Subcutaneous abdominal adipose tissue (tissue), 5 donors: ENCODE measurements around the gene CYP19A1.

Experiments used
- H3K27ac ChIP-seq: one replicate; pipeline ENCODE4 v1.7.0; 2013; ENCODE audit warnings: low read depth, mild to moderate bottlenecking, inconsistent platforms, low read length, moderate library complexity
- H3K27me3 ChIP-seq, 5 donors: one replicate each; pipeline ENCODE4 v1.7.0; 2013; ENCODE audit warnings: low read length in 5 of 5, inconsistent platforms in 1 of 5; ENCODE audit not compliant: control insufficient read depth in 5 of 5, insufficient read depth in 4 of 5
- H3K36me3 ChIP-seq, 5 donors: one replicate each; pipeline ENCODE4 v1.7.0; 2013; ENCODE audit warnings: low read length in 5 of 5; ENCODE audit not compliant: control insufficient read depth in 5 of 5, insufficient read depth in 5 of 5
- H3K4me1 ChIP-seq, 5 donors: one replicate each; pipeline ENCODE4 v1.7.0; 2013; ENCODE audit warnings: low read length in 5 of 5, mild to moderate bottlenecking in 3 of 5, moderate library complexity in 1 of 5; ENCODE audit not compliant: control insufficient read depth in 5 of 5, insufficient read depth in 5 of 5
- H3K4me3 ChIP-seq, 5 donors: one replicate each; pipeline ENCODE4 v1.7.0; 2013; ENCODE audit warnings: low read length in 5 of 5, low read depth in 1 of 5
- H3K9ac ChIP-seq, 5 donors: one replicate each; pipeline ENCODE4 v1.7.0; 2013; ENCODE audit warnings: low read length in 5 of 5, mild to moderate bottlenecking in 4 of 5, moderate library complexity in 3 of 5
- H3K9me3 ChIP-seq, 5 donors: one replicate each; pipeline ENCODE4 v1.7.0; 2013; ENCODE audit warnings: low read length in 5 of 5; ENCODE audit not compliant: control insufficient read depth in 5 of 5
- donor health status: healthy.
- donor health status: healthy.
- donor health status: healthy.
- donor health status: healthy.
- donor health status: healthy.

Gene CYP19A1

DNA sequence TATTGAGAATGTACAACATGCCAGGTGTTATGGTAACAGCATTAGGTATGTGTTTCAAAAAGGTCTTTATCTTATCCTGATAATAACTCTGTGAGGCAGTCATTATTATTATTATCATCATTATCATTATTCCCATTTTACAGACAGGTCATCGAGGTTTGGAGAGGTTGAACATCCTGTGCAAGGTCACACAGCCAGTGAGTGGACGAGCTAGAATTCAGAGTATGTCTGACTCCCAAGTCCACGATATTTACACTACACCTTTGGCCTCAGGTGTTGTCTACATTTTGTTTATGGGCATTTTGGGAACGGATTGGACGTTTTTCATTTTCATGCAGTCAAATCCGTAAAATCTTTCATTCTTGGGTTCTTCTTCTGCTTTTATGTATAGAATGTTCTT, 27.0 kb upstream of the CYP19A1 start:
- H3K9me3 ChIP-seq = no peaks in the 10 kb centered on the region
- no peak overlapping the region for H3K4me3 ChIP-seq
- H3K27me3 ChIP-seq = no peaks in the 10 kb centered on the region
- no peak overlapping the region for H3K9ac ChIP-seq
- no peak overlapping the region for H3K27ac ChIP-seq
- no peaks in the 10 kb centered on the region for H3K36me3 ChIP-seq
- H3K4me1 ChIP-seq = peaks cover 0 to 10% (median 8%) of the 10 kb centered on the region in 5 donors

DNA sequence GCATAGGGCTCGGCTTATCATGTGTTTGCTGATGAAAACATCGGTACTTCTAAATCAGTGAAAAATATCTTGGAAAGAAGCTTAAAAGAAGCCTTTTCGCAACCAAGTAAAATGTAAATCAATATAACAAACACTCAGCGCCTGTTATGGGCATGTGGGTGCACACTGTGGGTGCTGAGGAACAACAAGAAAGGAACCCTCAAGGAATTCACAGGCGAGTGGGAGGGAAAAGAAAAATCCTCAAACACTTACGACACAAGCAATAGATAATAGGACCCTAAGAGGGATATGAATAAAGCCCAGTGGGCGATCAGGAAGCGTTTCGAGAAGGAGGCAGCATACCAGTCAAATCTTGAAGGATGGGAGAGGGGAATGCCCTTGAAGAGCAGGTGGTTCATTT, 25.0 kb upstream of the CYP19A1 start:
- Histone ChIP-seq H3K4me3 (no peak overlapping the region), H3K27me3 (no peaks in the 10 kb centered on the region), H3K27ac (no peak overlapping the region), H3K9ac (no peak overlapping the region), H3K9me3 (no peaks in the 10 kb centered on the region), H3K36me3 (no peaks in the 10 kb centered on the region), H3K4me1 (peaks cover 0 to 15% (median 8%) of the 10 kb centered on the region in 5 donors)

DNA sequence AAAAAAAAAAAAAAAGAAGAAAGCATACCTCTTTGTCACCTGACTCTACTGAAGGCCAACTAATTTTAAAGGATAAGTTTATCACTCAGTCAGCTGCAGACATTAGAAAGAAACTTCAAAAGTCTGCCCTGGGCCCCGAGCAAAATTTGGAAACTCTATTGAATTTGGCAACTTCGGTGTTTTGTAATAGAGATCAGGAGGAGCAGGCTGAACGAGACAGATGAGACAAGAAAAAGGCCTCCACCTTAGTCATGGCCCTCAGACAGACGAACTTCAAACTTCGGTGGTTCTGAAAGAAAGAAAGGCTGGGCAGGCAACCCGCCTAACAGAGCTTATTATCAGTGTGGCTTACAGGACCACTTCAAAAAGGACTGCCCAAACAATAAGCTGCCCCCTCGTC, 21.6 kb upstream of the CYP19A1 start:
- H3K9ac ChIP-seq = no peak overlapping the region
- H3K9me3 ChIP-seq = no peaks in the 10 kb centered on the region
- no peaks in the 10 kb centered on the region for H3K36me3 ChIP-seq
- no peaks in the 10 kb centered on the region for H3K27me3 ChIP-seq
- H3K27ac ChIP-seq = no peak overlapping the region
- H3K4me1 ChIP-seq = peaks cover 0 to 10% (median 0%) of the 10 kb centered on the region in 5 donors
- no peak overlapping the region for H3K4me3 ChIP-seq

DNA sequence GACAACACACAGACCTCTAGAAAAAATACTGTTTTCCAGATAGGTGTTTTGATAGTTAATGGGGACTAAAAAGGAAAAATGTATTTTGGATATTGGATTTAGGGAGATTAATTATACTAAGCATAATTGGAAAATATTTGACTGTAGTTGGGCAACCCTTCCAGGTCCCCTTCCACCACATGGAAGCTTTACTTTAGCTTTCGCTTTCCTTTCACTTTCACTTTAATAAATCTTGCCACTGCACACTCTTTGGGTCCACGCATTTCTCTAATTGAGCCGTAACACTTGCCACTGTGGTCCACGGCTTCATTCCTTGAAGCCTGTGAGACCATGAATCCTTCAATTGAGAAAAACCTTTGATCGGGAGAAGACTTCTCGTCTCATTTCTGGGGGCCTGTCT, 18.6 kb upstream of the CYP19A1 start:
- Histone ChIP-seq H3K9me3 (no peaks in the 10 kb centered on the region), H3K36me3 (no peaks in the 10 kb centered on the region), H3K27me3 (no peaks in the 10 kb centered on the region), H3K4me3 (no peak overlapping the region), H3K4me1 (peaks cover 0 to 15% (median 0%) of the 10 kb centered on the region in 5 donors), H3K27ac (no peak overlapping the region), H3K9ac (no peak overlapping the region)

DNA sequence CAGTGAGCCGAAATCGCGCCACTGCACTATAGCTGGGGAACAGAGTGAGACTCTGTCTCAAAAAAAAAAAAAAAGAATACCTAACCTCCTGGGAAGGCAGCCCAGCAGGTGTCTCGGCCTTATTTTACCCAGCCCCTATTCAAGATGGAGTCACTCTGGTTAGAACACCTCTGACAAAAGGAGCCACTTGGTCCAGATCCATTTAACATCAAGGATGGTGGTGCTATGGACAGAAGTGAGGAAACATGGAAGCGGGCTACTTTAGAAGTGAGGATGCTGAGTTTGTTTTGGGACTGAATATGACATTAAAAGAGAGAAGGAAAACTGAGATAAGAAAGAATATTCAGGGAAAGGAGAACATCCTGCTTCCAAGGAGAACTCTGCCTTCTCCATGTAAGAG, 17.8 kb upstream of the CYP19A1 start:
- Histone ChIP-seq H3K4me1 (peaks cover 0 to 23% (median 5%) of the 10 kb centered on the region in 5 donors), H3K9me3 (no peaks in the 10 kb centered on the region), H3K9ac (no peak overlapping the region), H3K27me3 (no peaks in the 10 kb centered on the region), H3K27ac (no peak overlapping the region), H3K4me3 (no peak overlapping the region), H3K36me3 (no peaks in the 10 kb centered on the region)

DNA sequence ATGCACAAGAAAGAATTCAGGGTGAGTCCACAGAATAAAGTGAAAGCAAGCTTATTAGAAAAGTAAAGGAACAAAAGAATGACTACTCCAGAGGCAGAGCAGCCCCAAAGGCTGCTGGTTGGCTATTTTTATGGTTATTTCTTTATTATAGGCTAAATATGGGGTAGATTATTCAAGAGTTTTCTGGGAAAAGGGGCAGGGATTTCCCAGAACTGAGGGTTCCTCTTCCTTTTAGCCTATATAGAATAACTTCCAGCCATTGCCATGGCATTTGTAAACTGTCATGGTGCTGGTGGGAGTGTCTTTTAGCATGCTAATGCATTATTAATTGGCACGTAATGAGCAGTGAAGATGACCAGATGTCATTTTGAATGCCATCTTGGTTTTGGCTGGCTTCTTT, 16.7 kb upstream of the CYP19A1 start:
- no peaks in the 10 kb centered on the region for H3K36me3 ChIP-seq
- H3K9ac ChIP-seq = no peak overlapping the region
- no peak overlapping the region for H3K4me3 ChIP-seq
- H3K27ac ChIP-seq = no peak overlapping the region
- H3K9me3 ChIP-seq = no peaks in the 10 kb centered on the region
- H3K4me1 ChIP-seq = peaks cover 0 to 30% (median 10%) of the 10 kb centered on the region in 5 donors
- H3K27me3 ChIP-seq = no peaks in the 10 kb centered on the region

- no peaks in the 10 kb centered on the region for H3K36me3 ChIP-seq
- H3K4me1 ChIP-seq = peaks cover 2 to 38% (median 16%) of the 10 kb centered on the region in 5 donors
- H3K9me3 ChIP-seq = no peaks in the 10 kb centered on the region
- H3K27ac ChIP-seq = no peak overlapping the region
- H3K4me3 ChIP-seq = no peak overlapping the region
- no peaks in the 10 kb centered on the region for H3K27me3 ChIP-seq
- H3K9ac ChIP-seq = no peak overlapping the region
These were observed 15.6 kb upstream of the CYP19A1 start for GRCh38 chr15:51353976-51354375.

DNA sequence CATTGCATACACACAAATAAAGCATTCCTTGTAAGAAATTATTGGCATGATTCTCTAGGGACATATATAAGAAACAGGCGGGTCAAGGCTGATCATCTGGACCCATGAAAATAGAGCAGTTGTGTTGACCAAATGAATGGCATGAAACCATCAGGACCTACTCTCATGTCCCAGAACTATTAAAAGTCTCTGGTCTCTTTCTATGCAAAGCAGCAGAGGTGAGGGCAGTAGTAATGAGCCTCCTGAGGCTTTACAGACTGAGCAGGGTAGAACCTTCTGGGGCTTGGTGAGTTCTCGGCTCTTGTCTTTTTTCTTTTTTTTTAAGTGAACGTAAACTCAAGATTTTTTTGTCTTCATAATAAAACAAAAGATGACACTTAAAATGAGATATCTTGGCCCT, 12.3 kb upstream of the CYP19A1 start:
- no peak overlapping the region for H3K4me3 ChIP-seq

DNA sequence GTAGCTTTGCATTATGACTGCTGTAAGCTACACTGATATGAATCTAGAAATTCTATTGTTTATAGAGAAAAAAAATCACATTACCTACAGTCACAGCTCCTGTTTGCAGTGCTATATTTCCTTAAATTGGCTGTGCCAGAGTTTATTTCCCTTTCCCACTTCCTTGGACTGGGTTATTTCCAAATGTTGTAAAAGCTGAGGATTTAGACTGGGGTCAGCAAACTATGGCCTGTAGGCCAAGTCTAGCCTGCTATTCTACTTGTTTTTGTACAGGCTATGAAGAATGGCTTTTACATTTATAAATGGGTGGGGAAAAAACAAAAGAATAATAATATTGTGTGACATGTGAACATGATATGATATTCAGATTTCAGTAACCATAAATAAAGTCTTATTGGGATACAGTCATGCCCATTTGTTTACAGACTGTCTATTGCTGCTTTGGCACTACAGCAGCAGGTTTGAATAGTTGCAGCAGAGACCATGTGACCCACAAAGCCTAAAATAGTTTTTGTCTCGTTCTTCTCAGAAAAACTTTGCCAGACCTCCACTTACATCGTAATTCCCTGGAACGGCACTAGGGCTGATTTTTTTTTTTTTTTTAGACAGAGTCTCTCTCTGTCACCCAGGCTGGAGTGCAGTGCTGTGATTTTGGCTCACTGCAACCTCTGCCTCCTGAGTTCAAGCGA, 10.9 kb upstream of the CYP19A1 start:
- Histone ChIP-seq H3K9ac (peak overlapping the region in 3 of 5 donors; percentile 5 to 51 (median 49)), H3K4me3 (peak overlapping the region in 4 of 5 donors; percentile 2 to 18 (median 10)), H3K27me3 (no peaks in the 10 kb centered on the region), H3K36me3 (no peaks in the 10 kb centered on the region), H3K4me1 (peaks cover 2 to 40% (median 22%) of the 10 kb centered on the region in 5 donors), H3K27ac (peak overlapping the region; percentile 58), H3K9me3 (no peaks in the 10 kb centered on the region)

More for the DNA sequence above, 12.3 kb upstream of the CYP19A1 start:
- Histone ChIP-seq H3K36me3 (no peaks in the 10 kb centered on the region), H3K27me3 (no peaks in the 10 kb centered on the region), H3K27ac (no peak overlapping the region), H3K9me3 (no peaks in the 10 kb centered on the region), H3K9ac (no peak overlapping the region), H3K4me1 (peaks cover 2 to 40% (median 22%) of the 10 kb centered on the region in 5 donors)

GRCh38 chr15:51348688-51349087, 10.3 kb upstream of the CYP19A1 start:
- Histone ChIP-seq H3K4me1 (peaks cover 2 to 40% (median 27%) of the 10 kb centered on the region in 5 donors), H3K27ac (peak overlapping the region; percentile 58), H3K4me3 (peak overlapping the region in 4 of 5 donors; percentile 2 to 18 (median 10)), H3K9me3 (no peaks in the 10 kb centered on the region), H3K9ac (peak overlapping the region in 1 of 5 donors; percentile 51), H3K36me3 (no peaks in the 10 kb centered on the region), H3K27me3 (no peaks in the 10 kb centered on the region)
